ENCODE data around the gene MANSC4. TPM values are rescaled to one million over a fixed set of nuclear protein-coding genes. Genes with fewer than 3 reads are reported as not detected.

The MANSC4 gene
- total and polyA plus RNA-seq, 2 experiments from 2014 or later: not detected

DNA sequence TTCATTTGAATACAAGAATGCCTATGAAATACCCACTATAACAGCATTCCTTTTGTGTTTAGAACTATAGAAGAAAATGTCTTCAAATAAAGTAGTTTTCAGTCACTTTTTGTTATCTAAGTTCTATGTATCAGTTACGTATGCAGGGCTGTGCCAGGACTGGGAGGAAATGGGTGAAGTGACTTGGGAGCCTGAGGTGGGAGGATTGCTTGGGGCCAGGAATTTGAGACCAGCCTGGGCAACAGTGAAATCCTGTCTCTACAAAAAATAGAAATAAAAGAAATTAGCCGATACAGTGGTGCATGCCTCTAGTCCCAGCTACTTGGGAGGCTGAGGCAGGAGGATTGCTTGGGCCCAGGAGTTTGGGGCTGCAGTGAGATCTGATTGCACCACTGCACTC lies 22.9 kb upstream of the MANSC4 start (continued):
- TF ChIP-seq, protein P1, sequence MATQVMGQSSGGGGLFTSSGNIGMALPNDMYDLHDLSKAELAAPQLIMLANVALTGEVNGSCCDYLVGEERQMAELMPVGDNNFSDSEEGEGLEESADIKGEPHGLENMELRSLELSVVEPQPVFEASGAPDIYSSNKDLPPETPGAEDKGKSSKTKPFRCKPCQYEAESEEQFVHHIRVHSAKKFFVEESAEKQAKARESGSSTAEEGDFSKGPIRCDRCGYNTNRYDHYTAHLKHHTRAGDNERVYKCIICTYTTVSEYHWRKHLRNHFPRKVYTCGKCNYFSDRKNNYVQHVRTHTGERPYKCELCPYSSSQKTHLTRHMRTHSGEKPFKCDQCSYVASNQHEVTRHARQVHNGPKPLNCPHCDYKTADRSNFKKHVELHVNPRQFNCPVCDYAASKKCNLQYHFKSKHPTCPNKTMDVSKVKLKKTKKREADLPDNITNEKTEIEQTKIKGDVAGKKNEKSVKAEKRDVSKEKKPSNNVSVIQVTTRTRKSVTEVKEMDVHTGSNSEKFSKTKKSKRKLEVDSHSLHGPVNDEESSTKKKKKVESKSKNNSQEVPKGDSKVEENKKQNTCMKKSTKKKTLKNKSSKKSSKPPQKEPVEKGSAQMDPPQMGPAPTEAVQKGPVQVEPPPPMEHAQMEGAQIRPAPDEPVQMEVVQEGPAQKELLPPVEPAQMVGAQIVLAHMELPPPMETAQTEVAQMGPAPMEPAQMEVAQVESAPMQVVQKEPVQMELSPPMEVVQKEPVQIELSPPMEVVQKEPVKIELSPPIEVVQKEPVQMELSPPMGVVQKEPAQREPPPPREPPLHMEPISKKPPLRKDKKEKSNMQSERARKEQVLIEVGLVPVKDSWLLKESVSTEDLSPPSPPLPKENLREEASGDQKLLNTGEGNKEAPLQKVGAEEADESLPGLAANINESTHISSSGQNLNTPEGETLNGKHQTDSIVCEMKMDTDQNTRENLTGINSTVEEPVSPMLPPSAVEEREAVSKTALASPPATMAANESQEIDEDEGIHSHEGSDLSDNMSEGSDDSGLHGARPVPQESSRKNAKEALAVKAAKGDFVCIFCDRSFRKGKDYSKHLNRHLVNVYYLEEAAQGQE (IDR thresholded peaks at IDR 0.05; ENCODE audit: unreplicated experiment): no peak
- TF ChIP-seq STAT1 (IDR thresholded peaks at IDR 0.05; ENCODE audit: unreplicated experiment): no peak
- TF ChIP-seq CREB1 (CRISPR knock-in tag; IDR thresholded peaks at IDR 0.05; ENCODE audit: low read depth): no peak
- no peak for TF ChIP-seq JUNB (IDR thresholded peaks at IDR 0.05; ENCODE audit: unreplicated experiment)
- no peak for TF ChIP-seq NANOG (IDR thresholded peaks at IDR 0.05; ENCODE audit: borderline replicate concordance)

DNA sequence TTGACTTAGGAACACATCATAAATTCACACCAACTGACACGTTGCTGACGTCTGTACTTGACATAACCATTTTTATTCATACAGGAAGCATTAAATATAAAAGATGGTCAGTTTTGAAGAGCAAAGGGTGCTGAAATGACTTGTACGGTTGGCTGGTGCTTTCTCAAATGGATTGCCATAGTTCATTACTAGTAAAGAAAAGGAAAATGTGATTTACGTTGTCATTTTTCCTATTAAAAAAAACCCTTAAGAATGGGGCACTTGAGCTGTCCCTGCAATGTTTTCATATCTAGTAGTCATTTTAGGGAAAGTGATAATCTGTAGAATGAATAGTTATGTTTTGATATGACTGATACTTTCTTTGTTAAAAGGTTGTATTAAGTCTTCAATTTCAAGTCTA lies 22.5 kb upstream of the MANSC4 start:
- Histone ChIP-seq H3K9me2 (ENCODE audit: insufficient read depth) (no peaks in the 10 kb centered on the region), H3K27me3 (ENCODE audit: insufficient read depth) (no peaks in the 10 kb centered on the region), H3K27ac (ENCODE audit: low read depth) (no peak overlapping the region), H3K4me1 (ENCODE audit: insufficient read depth) (no peaks in the 10 kb centered on the region), H3F3A (replicated peaks; ENCODE audit: low read depth) (no peaks in the 10 kb centered on the region), H3K79me2 (replicated peaks; ENCODE audit: insufficient read depth) (no peaks in the 10 kb centered on the region), H3K4me2 (no peak overlapping the region), H2AFZ (no peak overlapping the region), H4K20me1 (replicated peaks; ENCODE audit: insufficient read depth) (no peaks in the 10 kb centered on the region; the same call in 1 of the 2 replicates), H3K36me3 (ENCODE audit: insufficient read depth) (no peaks in the 10 kb centered on the region), H3K4me3 (no peak overlapping the region)
- ATAC-seq (no peak), DNase-seq (ENCODE audit: low spot score) (no peak)
- Mint-ChIP-seq H3K27ac (no peak overlapping the region), H3K36me3 (ENCODE audit: low read depth) (peaks cover 17% of the 10 kb centered on the region), H3K27me3 (ENCODE audit: insufficient read depth, low read depth, poor library complexity) (peaks cover 3% of the 10 kb centered on the region), H3K9me3 (no peaks in the 10 kb centered on the region), H3K4me3 (no peak overlapping the region), H3K4me1 (peaks cover 5% of the 10 kb centered on the region; the same call in 2 of the 3 replicates)
- TF ChIP-seq EZH2 (IDR thresholded peaks at IDR 0.05; ENCODE audit: low read depth, unreplicated experiment) (no peak), CREB1 (CRISPR knock-in tag; IDR thresholded peaks at IDR 0.05; ENCODE audit: low read depth) (no peak), JUNB (IDR thresholded peaks at IDR 0.05; ENCODE audit: unreplicated experiment) (no peak), ZNF331 (CRISPR knock-in tag; IDR thresholded peaks at IDR 0.05; ENCODE audit: low read depth) (no peak), NANOG (IDR thresholded peaks at IDR 0.05; ENCODE audit: borderline replicate concordance) (no peak), STAT1 (IDR thresholded peaks at IDR 0.05; ENCODE audit: unreplicated experiment) (no peak), ZNF114 (CRISPR knock-in tag; IDR thresholded peaks at IDR 0.05) (no peak), EZH2phosphoT487 (IDR thresholded peaks at IDR 0.05; ENCODE audit: unreplicated experiment) (no peak), POLR2AphosphoS5 (IDR thresholded peaks at IDR 0.05; ENCODE audit: low read depth) (no peak)
- TF ChIP-seq, protein P2, sequence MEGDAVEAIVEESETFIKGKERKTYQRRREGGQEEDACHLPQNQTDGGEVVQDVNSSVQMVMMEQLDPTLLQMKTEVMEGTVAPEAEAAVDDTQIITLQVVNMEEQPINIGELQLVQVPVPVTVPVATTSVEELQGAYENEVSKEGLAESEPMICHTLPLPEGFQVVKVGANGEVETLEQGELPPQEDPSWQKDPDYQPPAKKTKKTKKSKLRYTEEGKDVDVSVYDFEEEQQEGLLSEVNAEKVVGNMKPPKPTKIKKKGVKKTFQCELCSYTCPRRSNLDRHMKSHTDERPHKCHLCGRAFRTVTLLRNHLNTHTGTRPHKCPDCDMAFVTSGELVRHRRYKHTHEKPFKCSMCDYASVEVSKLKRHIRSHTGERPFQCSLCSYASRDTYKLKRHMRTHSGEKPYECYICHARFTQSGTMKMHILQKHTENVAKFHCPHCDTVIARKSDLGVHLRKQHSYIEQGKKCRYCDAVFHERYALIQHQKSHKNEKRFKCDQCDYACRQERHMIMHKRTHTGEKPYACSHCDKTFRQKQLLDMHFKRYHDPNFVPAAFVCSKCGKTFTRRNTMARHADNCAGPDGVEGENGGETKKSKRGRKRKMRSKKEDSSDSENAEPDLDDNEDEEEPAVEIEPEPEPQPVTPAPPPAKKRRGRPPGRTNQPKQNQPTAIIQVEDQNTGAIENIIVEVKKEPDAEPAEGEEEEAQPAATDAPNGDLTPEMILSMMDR (conservative IDR thresholded peaks at IDR 0.05; ENCODE audit: low read depth in 2 of 2): no peak
- TF ChIP-seq, protein P3, sequence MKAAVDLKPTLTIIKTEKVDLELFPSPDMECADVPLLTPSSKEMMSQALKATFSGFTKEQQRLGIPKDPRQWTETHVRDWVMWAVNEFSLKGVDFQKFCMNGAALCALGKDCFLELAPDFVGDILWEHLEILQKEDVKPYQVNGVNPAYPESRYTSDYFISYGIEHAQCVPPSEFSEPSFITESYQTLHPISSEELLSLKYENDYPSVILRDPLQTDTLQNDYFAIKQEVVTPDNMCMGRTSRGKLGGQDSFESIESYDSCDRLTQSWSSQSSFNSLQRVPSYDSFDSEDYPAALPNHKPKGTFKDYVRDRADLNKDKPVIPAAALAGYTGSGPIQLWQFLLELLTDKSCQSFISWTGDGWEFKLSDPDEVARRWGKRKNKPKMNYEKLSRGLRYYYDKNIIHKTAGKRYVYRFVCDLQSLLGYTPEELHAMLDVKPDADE (IDR thresholded peaks at IDR 0.05): no peak
- TF ChIP-seq, protein P4, sequence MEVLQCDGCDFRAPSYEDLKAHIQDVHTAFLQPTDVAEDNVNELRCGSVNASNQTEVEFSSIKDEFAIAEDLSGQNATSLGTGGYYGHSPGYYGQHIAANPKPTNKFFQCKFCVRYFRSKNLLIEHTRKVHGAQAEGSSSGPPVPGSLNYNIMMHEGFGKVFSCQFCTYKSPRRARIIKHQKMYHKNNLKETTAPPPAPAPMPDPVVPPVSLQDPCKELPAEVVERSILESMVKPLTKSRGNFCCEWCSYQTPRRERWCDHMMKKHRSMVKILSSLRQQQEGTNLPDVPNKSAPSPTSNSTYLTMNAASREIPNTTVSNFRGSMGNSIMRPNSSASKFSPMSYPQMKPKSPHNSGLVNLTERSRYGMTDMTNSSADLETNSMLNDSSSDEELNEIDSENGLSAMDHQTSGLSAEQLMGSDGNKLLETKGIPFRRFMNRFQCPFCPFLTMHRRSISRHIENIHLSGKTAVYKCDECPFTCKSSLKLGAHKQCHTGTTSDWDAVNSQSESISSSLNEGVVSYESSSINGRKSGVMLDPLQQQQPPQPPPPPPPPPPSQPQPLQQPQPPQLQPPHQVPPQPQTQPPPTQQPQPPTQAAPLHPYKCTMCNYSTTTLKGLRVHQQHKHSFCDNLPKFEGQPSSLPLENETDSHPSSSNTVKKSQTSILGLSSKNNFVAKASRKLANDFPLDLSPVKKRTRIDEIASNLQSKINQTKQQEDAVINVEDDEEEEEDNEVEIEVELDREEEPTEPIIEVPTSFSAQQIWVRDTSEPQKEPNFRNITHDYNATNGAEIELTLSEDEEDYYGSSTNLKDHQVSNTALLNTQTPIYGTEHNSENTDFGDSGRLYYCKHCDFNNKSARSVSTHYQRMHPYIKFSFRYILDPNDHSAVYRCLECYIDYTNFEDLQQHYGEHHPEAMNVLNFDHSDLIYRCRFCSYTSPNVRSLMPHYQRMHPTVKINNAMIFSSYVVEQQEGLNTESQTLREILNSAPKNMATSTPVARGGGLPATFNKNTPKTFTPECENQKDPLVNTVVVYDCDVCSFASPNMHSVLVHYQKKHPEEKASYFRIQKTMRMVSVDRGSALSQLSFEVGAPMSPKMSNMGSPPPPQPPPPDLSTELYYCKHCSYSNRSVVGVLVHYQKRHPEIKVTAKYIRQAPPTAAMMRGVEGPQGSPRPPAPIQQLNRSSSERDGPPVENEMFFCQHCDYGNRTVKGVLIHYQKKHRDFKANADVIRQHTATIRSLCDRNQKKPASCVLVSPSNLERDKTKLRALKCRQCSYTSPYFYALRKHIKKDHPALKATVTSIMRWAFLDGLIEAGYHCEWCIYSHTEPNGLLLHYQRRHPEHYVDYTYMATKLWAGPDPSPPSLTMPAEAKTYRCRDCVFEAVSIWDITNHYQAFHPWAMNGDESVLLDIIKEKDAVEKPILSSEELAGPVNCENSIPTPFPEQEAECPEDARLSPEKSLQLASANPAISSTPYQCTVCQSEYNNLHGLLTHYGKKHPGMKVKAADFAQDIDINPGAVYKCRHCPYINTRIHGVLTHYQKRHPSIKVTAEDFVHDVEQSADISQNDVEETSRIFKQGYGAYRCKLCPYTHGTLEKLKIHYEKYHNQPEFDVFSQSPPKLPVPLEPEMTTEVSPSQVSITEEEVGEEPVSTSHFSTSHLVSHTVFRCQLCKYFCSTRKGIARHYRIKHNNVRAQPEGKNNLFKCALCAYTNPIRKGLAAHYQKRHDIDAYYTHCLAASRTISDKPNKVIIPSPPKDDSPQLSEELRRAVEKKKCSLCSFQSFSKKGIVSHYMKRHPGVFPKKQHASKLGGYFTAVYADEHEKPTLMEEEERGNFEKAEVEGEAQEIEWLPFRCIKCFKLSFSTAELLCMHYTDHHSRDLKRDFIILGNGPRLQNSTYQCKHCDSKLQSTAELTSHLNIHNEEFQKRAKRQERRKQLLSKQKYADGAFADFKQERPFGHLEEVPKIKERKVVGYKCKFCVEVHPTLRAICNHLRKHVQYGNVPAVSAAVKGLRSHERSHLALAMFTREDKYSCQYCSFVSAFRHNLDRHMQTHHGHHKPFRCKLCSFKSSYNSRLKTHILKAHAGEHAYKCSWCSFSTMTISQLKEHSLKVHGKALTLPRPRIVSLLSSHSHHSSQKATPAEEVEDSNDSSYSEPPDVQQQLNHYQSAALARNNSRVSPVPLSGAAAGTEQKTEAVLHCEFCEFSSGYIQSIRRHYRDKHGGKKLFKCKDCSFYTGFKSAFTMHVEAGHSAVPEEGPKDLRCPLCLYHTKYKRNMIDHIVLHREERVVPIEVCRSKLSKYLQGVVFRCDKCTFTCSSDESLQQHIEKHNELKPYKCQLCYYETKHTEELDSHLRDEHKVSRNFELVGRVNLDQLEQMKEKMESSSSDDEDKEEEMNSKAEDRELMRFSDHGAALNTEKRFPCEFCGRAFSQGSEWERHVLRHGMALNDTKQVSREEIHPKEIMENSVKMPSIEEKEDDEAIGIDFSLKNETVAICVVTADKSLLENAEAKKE (CRISPR knock-in tag; IDR thresholded peaks at IDR 0.05): no peak
